ENCODE measurements around the gene GPAM. TPM values are rescaled to one million over a fixed set of nuclear protein-coding genes. Genes with fewer than 3 reads are reported as not detected.

The GPAM gene
- total RNA-seq, 2 experiments from 2014 or later = 7.5 to 13.0 TPM

DNA sequence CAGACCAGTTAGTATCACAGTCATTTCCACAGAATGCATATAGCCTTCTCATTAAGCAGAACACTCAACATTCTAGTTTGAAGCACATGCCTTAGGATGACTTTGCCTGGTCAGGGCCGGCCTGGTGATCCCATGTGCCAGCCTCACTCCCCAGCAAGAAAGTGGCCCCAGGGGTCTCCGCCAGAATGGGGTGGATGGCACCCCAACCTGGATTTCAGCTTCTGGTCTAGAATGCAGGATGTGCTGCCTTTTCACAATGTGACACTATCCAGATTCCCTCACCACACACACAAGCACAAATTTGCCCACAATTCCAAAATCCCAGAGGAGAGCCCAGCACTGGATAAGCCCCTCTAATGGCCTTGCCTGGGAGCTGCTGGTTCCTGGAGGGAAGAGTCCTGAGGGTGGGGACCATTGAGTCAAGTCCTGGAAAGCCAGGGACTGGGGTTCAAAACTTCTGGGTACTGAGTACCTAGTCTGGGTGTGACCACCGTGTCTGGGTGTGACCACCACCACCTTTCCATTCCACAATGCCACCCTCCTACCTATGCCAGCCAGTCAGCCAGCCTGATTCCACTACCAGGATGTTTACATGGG lies 41.5 kb upstream of the GPAM start:
- H3K27ac ChIP-seq (ENCODE audit: low read depth, low read length, poor library complexity, severe bottlenecking) = no peak overlapping the region
- BruUV-seq (replicated peaks) = no TSS peak
- intact Hi-C loops (cut with micrococcal nuclease; ENCODE audit: unreplicated experiment) = no loop called here
- ChIA-PET CTCF (ENCODE audit: unreplicated experiment) (no interaction called here), POLR2A (interaction anchor here (1.3 kb wide), 1 partner anchor 36 kb away, joined by 3 read pairs; no protein-coding TSS in a partner anchor)
- no peak for TF ChIP-seq EZH2phosphoT487 (IDR thresholded peaks at IDR 0.05; ENCODE audit: borderline replicate concordance, low read depth, low read length)
- TF ChIP-seq, protein P1, sequence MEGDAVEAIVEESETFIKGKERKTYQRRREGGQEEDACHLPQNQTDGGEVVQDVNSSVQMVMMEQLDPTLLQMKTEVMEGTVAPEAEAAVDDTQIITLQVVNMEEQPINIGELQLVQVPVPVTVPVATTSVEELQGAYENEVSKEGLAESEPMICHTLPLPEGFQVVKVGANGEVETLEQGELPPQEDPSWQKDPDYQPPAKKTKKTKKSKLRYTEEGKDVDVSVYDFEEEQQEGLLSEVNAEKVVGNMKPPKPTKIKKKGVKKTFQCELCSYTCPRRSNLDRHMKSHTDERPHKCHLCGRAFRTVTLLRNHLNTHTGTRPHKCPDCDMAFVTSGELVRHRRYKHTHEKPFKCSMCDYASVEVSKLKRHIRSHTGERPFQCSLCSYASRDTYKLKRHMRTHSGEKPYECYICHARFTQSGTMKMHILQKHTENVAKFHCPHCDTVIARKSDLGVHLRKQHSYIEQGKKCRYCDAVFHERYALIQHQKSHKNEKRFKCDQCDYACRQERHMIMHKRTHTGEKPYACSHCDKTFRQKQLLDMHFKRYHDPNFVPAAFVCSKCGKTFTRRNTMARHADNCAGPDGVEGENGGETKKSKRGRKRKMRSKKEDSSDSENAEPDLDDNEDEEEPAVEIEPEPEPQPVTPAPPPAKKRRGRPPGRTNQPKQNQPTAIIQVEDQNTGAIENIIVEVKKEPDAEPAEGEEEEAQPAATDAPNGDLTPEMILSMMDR (conservative IDR thresholded peaks at IDR 0.05; ENCODE audit: low read length) = no peak
- no peaks in the 10 kb centered on the region for H3K36me3 ChIP-seq (ENCODE audit: insufficient read depth, low read length)
- H3K4me1 ChIP-seq (ENCODE audit: insufficient read depth, low read length, poor library complexity, severe bottlenecking) = no peaks in the 10 kb centered on the region
- no peaks in the 10 kb centered on the region for H3K9me3 ChIP-seq (ENCODE audit: low read length)
- H2AFZ ChIP-seq (ENCODE audit: low read length) = no peak overlapping the region
- no peak overlapping the region for H3K4me3 ChIP-seq (ENCODE audit: low read depth, low read length, poor library complexity, severe bottlenecking)
- H3K79me2 ChIP-seq (ENCODE audit: insufficient read depth, low read depth, low read length) = no peaks in the 10 kb centered on the region
- H3K4me2 ChIP-seq (ENCODE audit: low read length) = no peak overlapping the region
- H3K9me2 ChIP-seq (ENCODE audit: insufficient read depth, low read length) = no peaks in the 10 kb centered on the region
- no peak for DNase-seq (ENCODE audit: low spot score)
- no peaks in the 10 kb centered on the region for H4K20me1 ChIP-seq (ENCODE audit: insufficient read depth, low read length)

DNA sequence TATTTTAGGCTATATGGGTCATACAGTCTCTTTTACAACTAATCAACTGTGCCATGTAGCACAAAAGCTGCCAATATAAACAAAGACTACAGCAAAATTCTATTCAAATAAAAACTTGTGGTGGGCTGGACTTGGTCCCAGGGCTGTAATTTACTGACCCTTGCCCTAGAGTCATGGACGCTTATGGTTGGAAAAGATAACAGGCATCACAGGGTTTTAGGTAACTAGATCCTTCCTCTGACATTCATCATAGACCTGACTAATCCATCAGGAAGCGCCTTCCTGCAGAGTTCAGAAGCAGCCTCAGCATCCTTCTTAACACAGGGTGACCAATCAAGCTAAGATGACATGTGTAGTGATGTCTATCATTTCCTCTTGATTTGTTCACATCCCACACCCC lies 40.2 kb upstream of the GPAM start:
- BruUV-seq (replicated peaks) = no TSS peak

DNA sequence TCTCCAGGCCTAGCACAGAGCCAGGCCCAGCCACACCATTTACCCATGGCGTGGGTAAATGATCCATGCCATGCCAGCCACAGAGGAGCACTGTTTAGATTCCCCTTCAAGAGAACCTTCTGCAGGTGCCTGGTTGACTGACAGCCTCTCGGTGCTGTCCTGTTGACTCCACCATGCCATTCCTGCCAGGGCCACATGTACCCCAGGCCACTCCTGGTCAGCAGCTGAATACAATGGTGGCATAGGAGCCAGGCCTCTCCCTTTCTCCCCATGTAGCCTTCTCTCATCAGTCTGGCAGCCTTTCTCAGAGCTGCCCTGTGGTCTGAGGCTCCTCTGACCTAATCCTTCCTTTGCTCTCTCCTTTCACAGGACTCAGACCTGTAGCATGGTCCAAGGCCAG lies 39.2 kb upstream of the GPAM start:
- CTCF ChIA-PET (ENCODE audit: unreplicated experiment) = no interaction called here
- Histone ChIP-seq H3K9me3 (ENCODE audit: low read length) (no peaks in the 10 kb centered on the region), H3K27ac (ENCODE audit: low read depth, low read length, poor library complexity, severe bottlenecking) (no peak overlapping the region), H3K4me1 (ENCODE audit: insufficient read depth, low read length, poor library complexity, severe bottlenecking) (no peaks in the 10 kb centered on the region), H3K36me3 (ENCODE audit: insufficient read depth, low read length) (no peaks in the 10 kb centered on the region), H3K4me3 (ENCODE audit: low read depth, low read length, poor library complexity, severe bottlenecking) (no peak overlapping the region), H3K79me2 (ENCODE audit: insufficient read depth, low read depth, low read length) (no peaks in the 10 kb centered on the region), H3K9me2 (ENCODE audit: insufficient read depth, low read length) (no peaks in the 10 kb centered on the region), H2AFZ (ENCODE audit: low read length) (no peak overlapping the region), H3K4me2 (ENCODE audit: low read length) (no peak overlapping the region), H4K20me1 (ENCODE audit: insufficient read depth, low read length) (no peaks in the 10 kb centered on the region)
- no TSS peak for BruUV-seq (replicated peaks)
- no peak for DNase-seq (ENCODE audit: low spot score)
- intact Hi-C loops (cut with micrococcal nuclease; ENCODE audit: unreplicated experiment) = no loop called here
- TF ChIP-seq, protein P1 (conservative IDR thresholded peaks at IDR 0.05; ENCODE audit: low read length) = no peak
- no peak for TF ChIP-seq EZH2phosphoT487 (IDR thresholded peaks at IDR 0.05; ENCODE audit: borderline replicate concordance, low read depth, low read length)
- POLR2A ChIA-PET = interaction anchor here (0.6 kb wide), 1 partner anchor 15 kb away, joined by 3 read pairs; no protein-coding TSS in a partner anchor

More for the DNA sequence above, 40.2 kb upstream of the GPAM start:
- CTCF ChIA-PET (ENCODE audit: unreplicated experiment) = no interaction called here
- no peak overlapping the region for H3K4me3 ChIP-seq (ENCODE audit: low read depth, low read length, poor library complexity, severe bottlenecking)
- no peak for DNase-seq (ENCODE audit: low spot score)
- intact Hi-C loops (cut with micrococcal nuclease; ENCODE audit: unreplicated experiment) = no loop called here
- POLR2A ChIA-PET = interaction anchor here (1.0 kb wide), 1 partner anchor 108 kb away, joined by 3 read pairs; no protein-coding TSS in a partner anchor
- no peak overlapping the region for H2AFZ ChIP-seq (ENCODE audit: low read length)
- H3K4me2 ChIP-seq (ENCODE audit: low read length) = no peak overlapping the region
- no peaks in the 10 kb centered on the region for H4K20me1 ChIP-seq (ENCODE audit: insufficient read depth, low read length)
- H3K79me2 ChIP-seq (ENCODE audit: insufficient read depth, low read depth, low read length) = no peaks in the 10 kb centered on the region
- H3K4me1 ChIP-seq (ENCODE audit: insufficient read depth, low read length, poor library complexity, severe bottlenecking) = no peaks in the 10 kb centered on the region
- no peaks in the 10 kb centered on the region for H3K9me2 ChIP-seq (ENCODE audit: insufficient read depth, low read length)
- TF ChIP-seq EZH2phosphoT487 (IDR thresholded peaks at IDR 0.05; ENCODE audit: borderline replicate concordance, low read depth, low read length) = no peak
- TF ChIP-seq, protein P1 (conservative IDR thresholded peaks at IDR 0.05; ENCODE audit: low read length) = no peak
- H3K9me3 ChIP-seq (ENCODE audit: low read length) = no peaks in the 10 kb centered on the region
- H3K27ac ChIP-seq (ENCODE audit: low read depth, low read length, poor library complexity, severe bottlenecking) = no peak overlapping the region
- no peaks in the 10 kb centered on the region for H3K36me3 ChIP-seq (ENCODE audit: insufficient read depth, low read length)
